Hepatocyte (in vitro differentiated cells): ENCODE data around the gene METTL27.

Source experiments
- EZH2 ChIP-seq: fragments of 200-600 bp; sonication (generic); IDR thresholded peaks from 2 replicates; pipeline ENCODE4 v1.6.1; 2016; ENCODE audit warnings: antibody characterized with exemption, mild to moderate bottlenecking, borderline replicate concordance
- EZH2phosphoT487 ChIP-seq: fragments of 200-600 bp; sonication (generic); IDR thresholded peaks from one replicate; pipeline ENCODE4 v1.6.1; 2018; ENCODE audit warnings: antibody characterized with exemption, mild to moderate bottlenecking, low read depth, moderate library complexity; ENCODE audit not compliant: unreplicated experiment, severe bottlenecking

DNA sequence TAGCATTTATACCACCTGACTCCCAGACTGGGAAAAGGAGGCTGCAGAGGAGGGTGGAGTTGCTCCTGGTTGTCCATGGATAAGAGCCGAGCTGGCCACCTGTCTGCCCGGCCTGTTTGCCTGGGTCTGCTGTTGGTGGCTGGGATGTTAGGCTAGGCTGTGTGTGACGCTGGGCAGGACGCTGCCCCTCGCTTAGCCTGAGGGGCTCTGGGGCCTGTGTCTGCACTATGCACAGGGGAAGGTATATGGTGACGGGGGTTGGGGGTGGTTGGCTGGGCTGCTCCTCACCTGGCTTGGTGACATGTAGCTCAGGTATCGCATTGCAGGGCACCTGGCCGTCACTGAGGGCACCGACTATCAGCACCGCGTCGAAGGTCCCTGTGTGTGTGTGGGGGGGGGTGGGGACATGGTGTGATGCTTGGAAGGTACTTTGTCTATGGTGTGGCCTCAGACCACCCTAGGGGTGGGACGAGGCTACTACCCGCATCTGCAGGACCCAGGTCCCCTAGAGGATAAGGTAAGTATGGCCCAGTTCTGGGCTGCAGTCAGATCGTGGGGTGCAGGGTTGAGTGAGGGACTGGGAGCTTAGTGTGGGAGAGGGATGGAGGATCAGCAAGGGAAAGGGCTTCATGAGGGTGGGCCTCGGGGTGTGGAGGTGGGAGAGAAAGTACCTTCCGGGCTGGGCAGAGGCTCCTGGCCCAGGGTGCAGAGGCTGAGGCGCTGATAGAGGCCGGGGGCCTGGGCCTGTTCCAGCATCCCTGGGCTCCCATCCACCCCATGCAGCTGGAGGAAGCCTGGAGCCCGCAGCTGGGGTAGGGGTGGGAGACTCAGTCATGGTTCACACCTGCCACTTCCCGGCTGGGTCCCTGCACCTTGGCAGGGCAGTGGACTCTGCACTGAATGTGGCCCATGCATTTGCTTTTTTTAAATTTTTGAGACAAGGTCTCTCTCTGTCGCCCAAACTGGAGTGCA, 2.3 kb downstream of the METTL27 start:
- TF ChIP-seq EZH2 (no peak), EZH2phosphoT487 (no peak)
